Vagina (tissue), 2 donors: ENCODE measurements around the gene FAM241A.

Experiments
- POLR2AphosphoS5 ChIP-seq, 2 donors: sonication (generic); formaldehyde crosslinking; IDR thresholded peaks; one replicate each; pipeline ENCODE4 v1.9.0; 2017; ENCODE audit warnings: antibody characterized with exemption in 2 of 2, mild to moderate bottlenecking in 2 of 2, low read depth in 1 of 2; ENCODE audit not compliant: insufficient read depth in 1 of 2
- TF ChIP-seq, protein P1 (sequence below), 3 experiments: fragments of 450-650 bp in 2 of 3; fragments of 200-600 bp in 1 of 3; sonication (generic) in 1 of 3; IDR thresholded peaks; one replicate each; pipeline ENCODE4 v1.5.1; 2017 to 2019; ENCODE audit warnings: antibody characterized with exemption in 3 of 3, mild to moderate bottlenecking in 2 of 3, moderate library complexity in 2 of 3

DNA sequence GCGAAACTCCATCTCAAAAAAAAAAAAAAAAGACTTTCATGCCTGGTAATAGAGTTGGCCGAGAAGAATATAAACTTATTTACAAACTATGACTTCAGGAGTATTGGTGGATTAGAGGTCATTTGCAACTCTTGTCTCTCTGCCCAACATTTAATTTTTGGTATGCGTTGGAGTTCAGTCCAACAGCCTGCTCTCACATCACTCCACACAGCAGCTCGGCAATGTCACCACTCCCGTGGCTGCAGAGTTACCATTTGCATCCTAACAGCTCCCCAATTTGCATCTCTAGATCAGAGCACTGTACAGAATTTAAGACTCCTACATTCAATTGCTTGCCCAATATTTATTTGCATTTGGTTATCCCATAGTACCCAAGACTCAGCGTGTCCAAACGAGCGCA, 45.4 kb downstream of the FAM241A start:
- TF ChIP-seq, protein P1, sequence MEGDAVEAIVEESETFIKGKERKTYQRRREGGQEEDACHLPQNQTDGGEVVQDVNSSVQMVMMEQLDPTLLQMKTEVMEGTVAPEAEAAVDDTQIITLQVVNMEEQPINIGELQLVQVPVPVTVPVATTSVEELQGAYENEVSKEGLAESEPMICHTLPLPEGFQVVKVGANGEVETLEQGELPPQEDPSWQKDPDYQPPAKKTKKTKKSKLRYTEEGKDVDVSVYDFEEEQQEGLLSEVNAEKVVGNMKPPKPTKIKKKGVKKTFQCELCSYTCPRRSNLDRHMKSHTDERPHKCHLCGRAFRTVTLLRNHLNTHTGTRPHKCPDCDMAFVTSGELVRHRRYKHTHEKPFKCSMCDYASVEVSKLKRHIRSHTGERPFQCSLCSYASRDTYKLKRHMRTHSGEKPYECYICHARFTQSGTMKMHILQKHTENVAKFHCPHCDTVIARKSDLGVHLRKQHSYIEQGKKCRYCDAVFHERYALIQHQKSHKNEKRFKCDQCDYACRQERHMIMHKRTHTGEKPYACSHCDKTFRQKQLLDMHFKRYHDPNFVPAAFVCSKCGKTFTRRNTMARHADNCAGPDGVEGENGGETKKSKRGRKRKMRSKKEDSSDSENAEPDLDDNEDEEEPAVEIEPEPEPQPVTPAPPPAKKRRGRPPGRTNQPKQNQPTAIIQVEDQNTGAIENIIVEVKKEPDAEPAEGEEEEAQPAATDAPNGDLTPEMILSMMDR (IDR thresholded peaks at IDR 0.05) = no peak
- no peak for TF ChIP-seq POLR2AphosphoS5 (IDR thresholded peaks at IDR 0.05; ENCODE audit: insufficient read depth in 1 of 2, low read depth in 1 of 2)
